ENCODE measurements around the gene TENT5C.

Gene TENT5C

GRCh38 chr1:117564227-117565075 is 41.4 kb upstream of the TENT5C start:
- no peaks in the 10 kb centered on the region for H3K27me3 ChIP-seq (ENCODE audit: control insufficient read depth, insufficient read depth, low read length, poor library complexity, severe bottlenecking)
- H3K4me3 ChIP-seq (ENCODE audit: insufficient read depth, low read depth, low read length): no peak overlapping the region
- H3K9me3 ChIP-seq (ENCODE audit: control insufficient read depth, low read length): no peaks in the 10 kb centered on the region
- no peaks in the 10 kb centered on the region for H3K4me1 ChIP-seq (ENCODE audit: control insufficient read depth, insufficient read depth, low read length)
- H3K27ac ChIP-seq (ENCODE audit: insufficient read depth, low read depth, low read length, poor library complexity, severe bottlenecking): no peak overlapping the region
- H3K36me3 ChIP-seq (ENCODE audit: control insufficient read depth, insufficient read depth, low read length): no peaks in the 10 kb centered on the region
- 86 to 92% methylated on average over 5 to 8 of the region's 8 CpGs for WGBS, 2 experiments

- H3K9me3 ChIP-seq (ENCODE audit: control insufficient read depth, low read length): no peaks in the 10 kb centered on the region
- H3K36me3 ChIP-seq (ENCODE audit: control insufficient read depth, insufficient read depth, low read length): no peaks in the 10 kb centered on the region
- WGBS, 2 experiments: 90 to 94% methylated on average over 4 of the region's 4 CpGs
- H3K27me3 ChIP-seq (ENCODE audit: control insufficient read depth, insufficient read depth, low read length, poor library complexity, severe bottlenecking): no peaks in the 10 kb centered on the region
- no peaks in the 10 kb centered on the region for H3K4me1 ChIP-seq (ENCODE audit: control insufficient read depth, insufficient read depth, low read length)
- H3K4me3 ChIP-seq (ENCODE audit: insufficient read depth, low read depth, low read length): no peak overlapping the region
- H3K27ac ChIP-seq (ENCODE audit: insufficient read depth, low read depth, low read length, poor library complexity, severe bottlenecking): no peak overlapping the region
These were observed 40.7 kb upstream of the TENT5C start for GRCh38 chr1:117565076-117565556.

- Histone ChIP-seq H3K4me3 (ENCODE audit: insufficient read depth, low read depth, low read length) (no peak overlapping the region), H3K36me3 (ENCODE audit: control insufficient read depth, insufficient read depth, low read length) (no peaks in the 10 kb centered on the region), H3K27me3 (ENCODE audit: control insufficient read depth, insufficient read depth, low read length, poor library complexity, severe bottlenecking) (no peaks in the 10 kb centered on the region), H3K4me1 (ENCODE audit: control insufficient read depth, insufficient read depth, low read length) (no peaks in the 10 kb centered on the region), H3K27ac (ENCODE audit: insufficient read depth, low read depth, low read length, poor library complexity, severe bottlenecking) (no peak overlapping the region), H3K9me3 (ENCODE audit: control insufficient read depth, low read length) (no peaks in the 10 kb centered on the region)
- WGBS, 2 experiments: 93 to 94% methylated on average over 8 of the region's 8 CpGs
These were observed 39.9 kb upstream of the TENT5C start for GRCh38 chr1:117565745-117566455.

GRCh38 chr1:117566556-117566955 is 39.3 kb upstream of the TENT5C start:
- H3K36me3 ChIP-seq (ENCODE audit: control insufficient read depth, insufficient read depth, low read length): no peaks in the 10 kb centered on the region
- WGBS, 2 experiments: 93 to 97% methylated on average over 3 of the region's 3 CpGs

GRCh38 chr1:117567435-117567834 is 38.4 kb upstream of the TENT5C start:
- Histone ChIP-seq H3K4me3 (ENCODE audit: insufficient read depth, low read depth, low read length) (no peak overlapping the region), H3K9me3 (ENCODE audit: control insufficient read depth, low read length) (no peaks in the 10 kb centered on the region), H3K36me3 (ENCODE audit: control insufficient read depth, insufficient read depth, low read length) (no peaks in the 10 kb centered on the region), H3K27me3 (ENCODE audit: control insufficient read depth, insufficient read depth, low read length, poor library complexity, severe bottlenecking) (no peaks in the 10 kb centered on the region), H3K27ac (ENCODE audit: insufficient read depth, low read depth, low read length, poor library complexity, severe bottlenecking) (no peak overlapping the region), H3K4me1 (ENCODE audit: control insufficient read depth, insufficient read depth, low read length) (no peaks in the 10 kb centered on the region)
- WGBS, 2 experiments: 95 to 96% methylated on average over 10 of the region's 10 CpGs

More at GRCh38 chr1:117566556-117566955, 39.3 kb upstream of the TENT5C start:
- H3K27ac ChIP-seq (ENCODE audit: insufficient read depth, low read depth, low read length, poor library complexity, severe bottlenecking): no peak overlapping the region
- H3K27me3 ChIP-seq (ENCODE audit: control insufficient read depth, insufficient read depth, low read length, poor library complexity, severe bottlenecking): no peaks in the 10 kb centered on the region
- H3K9me3 ChIP-seq (ENCODE audit: control insufficient read depth, low read length): no peaks in the 10 kb centered on the region
- no peak overlapping the region for H3K4me3 ChIP-seq (ENCODE audit: insufficient read depth, low read depth, low read length)
- no peaks in the 10 kb centered on the region for H3K4me1 ChIP-seq (ENCODE audit: control insufficient read depth, insufficient read depth, low read length)

GRCh38 chr1:117567976-117568375 is 37.9 kb upstream of the TENT5C start:
- Histone ChIP-seq H3K27ac (ENCODE audit: insufficient read depth, low read depth, low read length, poor library complexity, severe bottlenecking) (no peak overlapping the region), H3K4me1 (ENCODE audit: control insufficient read depth, insufficient read depth, low read length) (no peaks in the 10 kb centered on the region), H3K9me3 (ENCODE audit: control insufficient read depth, low read length) (no peaks in the 10 kb centered on the region), H3K4me3 (ENCODE audit: insufficient read depth, low read depth, low read length) (no peak overlapping the region), H3K27me3 (ENCODE audit: control insufficient read depth, insufficient read depth, low read length, poor library complexity, severe bottlenecking) (no peaks in the 10 kb centered on the region), H3K36me3 (ENCODE audit: control insufficient read depth, insufficient read depth, low read length) (no peaks in the 10 kb centered on the region)
- WGBS, 2 experiments: 89 to 90% methylated on average over 3 of the region's 3 CpGs

GRCh38 chr1:117568999-117569398 is 36.8 kb upstream of the TENT5C start:
- H3K27ac ChIP-seq (ENCODE audit: insufficient read depth, low read depth, low read length, poor library complexity, severe bottlenecking): no peak overlapping the region
- H3K9me3 ChIP-seq (ENCODE audit: control insufficient read depth, low read length): no peaks in the 10 kb centered on the region
- no peaks in the 10 kb centered on the region for H3K27me3 ChIP-seq (ENCODE audit: control insufficient read depth, insufficient read depth, low read length, poor library complexity, severe bottlenecking)
- no peaks in the 10 kb centered on the region for H3K4me1 ChIP-seq (ENCODE audit: control insufficient read depth, insufficient read depth, low read length)
- H3K4me3 ChIP-seq (ENCODE audit: insufficient read depth, low read depth, low read length): no peak overlapping the region
- WGBS, 2 experiments: 91 to 95% methylated on average over 6 of the region's 6 CpGs
- H3K36me3 ChIP-seq (ENCODE audit: control insufficient read depth, insufficient read depth, low read length): no peaks in the 10 kb centered on the region

- Histone ChIP-seq H3K27ac (ENCODE audit: insufficient read depth, low read depth, low read length, poor library complexity, severe bottlenecking) (no peak overlapping the region), H3K9me3 (ENCODE audit: control insufficient read depth, low read length) (no peaks in the 10 kb centered on the region), H3K4me1 (ENCODE audit: control insufficient read depth, insufficient read depth, low read length) (no peaks in the 10 kb centered on the region), H3K36me3 (ENCODE audit: control insufficient read depth, insufficient read depth, low read length) (no peaks in the 10 kb centered on the region), H3K4me3 (ENCODE audit: insufficient read depth, low read depth, low read length) (no peak overlapping the region), H3K27me3 (ENCODE audit: control insufficient read depth, insufficient read depth, low read length, poor library complexity, severe bottlenecking) (no peaks in the 10 kb centered on the region)
- WGBS, 2 experiments: 91 to 98% methylated on average over 3 of the region's 3 CpGs
These were observed 36.0 kb upstream of the TENT5C start for GRCh38 chr1:117569856-117570255.

- Histone ChIP-seq H3K27me3 (ENCODE audit: control insufficient read depth, insufficient read depth, low read length, poor library complexity, severe bottlenecking) (no peaks in the 10 kb centered on the region), H3K9me3 (ENCODE audit: control insufficient read depth, low read length) (no peaks in the 10 kb centered on the region), H3K36me3 (ENCODE audit: control insufficient read depth, insufficient read depth, low read length) (no peaks in the 10 kb centered on the region), H3K4me1 (ENCODE audit: control insufficient read depth, insufficient read depth, low read length) (no peaks in the 10 kb centered on the region), H3K4me3 (ENCODE audit: insufficient read depth, low read depth, low read length) (no peak overlapping the region), H3K27ac (ENCODE audit: insufficient read depth, low read depth, low read length, poor library complexity, severe bottlenecking) (no peak overlapping the region)
- 83 to 84% methylated on average over 8 of the region's 8 CpGs for WGBS, 2 experiments
These were observed 34.8 kb upstream of the TENT5C start for GRCh38 chr1:117570988-117571409.

- Histone ChIP-seq H3K9me3 (ENCODE audit: control insufficient read depth, low read length) (no peaks in the 10 kb centered on the region), H3K36me3 (ENCODE audit: control insufficient read depth, insufficient read depth, low read length) (no peaks in the 10 kb centered on the region), H3K4me3 (ENCODE audit: insufficient read depth, low read depth, low read length) (no peak overlapping the region), H3K27ac (ENCODE audit: insufficient read depth, low read depth, low read length, poor library complexity, severe bottlenecking) (no peak overlapping the region), H3K4me1 (ENCODE audit: control insufficient read depth, insufficient read depth, low read length) (no peaks in the 10 kb centered on the region), H3K27me3 (ENCODE audit: control insufficient read depth, insufficient read depth, low read length, poor library complexity, severe bottlenecking) (no peaks in the 10 kb centered on the region)
- WGBS, 2 experiments: 89 to 90% methylated on average over 5 of the region's 5 CpGs
These were observed 34.4 kb upstream of the TENT5C start for GRCh38 chr1:117571496-117571895.
